SK-N-SH (cell line): ENCODE results near the gene HSDL1. TPM values are rescaled to one million over a fixed set of nuclear protein-coding genes. Genes with fewer than 3 reads are reported as not detected.

Experiments
- CTCF ChIA-PET: fragments of 300-600, 350-600 bp; formaldehyde crosslinking; extraction: SDS; loops from one replicate; lab custom pipeline; 2021; lab: Yijun Ruan, JAX
- POLR2A ChIA-PET: fragments of 350-600 bp; sonication (Branson Sonifier 250); formaldehyde crosslinking; extraction: SDS; loops from one replicate; lab custom pipeline; 2020; ENCODE audit warnings: antibody characterized with exemption, inconsistent platforms; lab: Yijun Ruan, JAX
- DNase-seq: peaks from one replicate; pipeline ENCODE4 v3.0.0; 2012
- H2AFZ ChIP-seq: fragments of 200-600 bp; sonication (generic); 2 replicates; pipeline ENCODE4 v1.8.1; 2016; ENCODE audit warnings: antibody characterized with exemption, mild to moderate bottlenecking, low read depth
- H3F3A ChIP-seq: fragments of 200-600 bp; sonication (generic); replicated peaks from 2 replicates; pipeline ENCODE3; 2016; ENCODE audit warnings: antibody characterized with exemption, mild to moderate bottlenecking; ENCODE audit not compliant: insufficient read depth
- H3K27ac ChIP-seq, 2 experiments: fragments of 200-500 bp in 1 of 2; fragments of 200-600 bp in 1 of 2; sonication (Bioruptor generic) in 1 of 2; sonication (generic), shearing (Covaris generic) in 1 of 2; 2 replicates each; pipeline versions ENCODE4 v1.5.1 to v1.6.1; 2014 to 2016; ENCODE audit warnings: low read depth in 2 of 2, inconsistent platforms in 1 of 2, low read length in 1 of 2, mild to moderate bottlenecking in 1 of 2, mixed read lengths in 1 of 2
- H3K27me3 ChIP-seq: fragments of 200-600 bp; sonication (generic), shearing (Covaris generic); 2 replicates; pipeline ENCODE4 v1.6.1; 2016; ENCODE audit warnings: mixed run types; ENCODE audit not compliant: insufficient read depth
- H3K36me3 ChIP-seq, 2 experiments: fragments of 200-500 bp in 1 of 2; fragments of 200-600 bp in 1 of 2; sonication (Bioruptor generic) in 1 of 2; sonication (generic) in 1 of 2; replicated peaks in 1 of 2; 2 replicates each; pipeline versions ENCODE3 to v1.5.1; 2014 to 2016; ENCODE audit warnings: low read length in 1 of 2, mild to moderate bottlenecking in 1 of 2; ENCODE audit not compliant: insufficient read depth in 2 of 2, control insufficient read depth in 1 of 2
- H3K4me1 ChIP-seq, 2 experiments: fragments of 200-500 bp in 1 of 2; fragments of 200-600 bp in 1 of 2; sonication (Bioruptor generic) in 1 of 2; sonication (generic), shearing (Covaris generic) in 1 of 2; 2 replicates each; pipeline versions ENCODE4 v1.5.1 to v1.6.1; 2014 to 2016; ENCODE audit warnings: low read depth in 1 of 2, low read length in 1 of 2, mixed run types in 1 of 2; ENCODE audit not compliant: insufficient read depth in 2 of 2, control insufficient read depth in 1 of 2
- H3K4me2 ChIP-seq: fragments of 200-600 bp; sonication (generic), shearing (Covaris generic); 2 replicates; pipeline ENCODE4 v1.6.1; 2017; ENCODE audit warnings: mixed run types
- H3K4me3 ChIP-seq, 2 experiments: fragments of 200-500 bp in 1 of 2; fragments of 200-600 bp in 1 of 2; sonication (Bioruptor generic) in 1 of 2; sonication (generic), shearing (Covaris generic) in 1 of 2; 2 replicates each; pipeline versions ENCODE4 v1.5.1 to v1.8.1; 2014 to 2016; ENCODE audit warnings: low read depth in 2 of 2, inconsistent platforms in 1 of 2, low read length in 1 of 2, mild to moderate bottlenecking in 1 of 2, mixed read lengths in 1 of 2, moderate library complexity in 1 of 2
- H3K79me2 ChIP-seq: fragments of 200-600 bp; sonication (generic); 2 replicates; pipeline ENCODE4 v1.8.1; 2017; ENCODE audit warnings: mild to moderate bottlenecking; ENCODE audit not compliant: insufficient read depth
- H3K9ac ChIP-seq: fragments of 200-600 bp; sonication (generic); 2 replicates; pipeline ENCODE4 v1.6.1; 2017; ENCODE audit warnings: mixed run types
- H3K9me2 ChIP-seq: fragments of 200-600 bp; sonication (generic); 2 replicates; pipeline ENCODE4 v1.6.1; 2017; ENCODE audit warnings: mixed run types
- H3K9me3 ChIP-seq: fragments of 200-600 bp; sonication (generic); 2 replicates; pipeline ENCODE4 v1.6.1; 2017; ENCODE audit warnings: mixed run types, mild to moderate bottlenecking, moderate library complexity
- H4K20me1 ChIP-seq: fragments of 200-600 bp; sonication (generic); 2 replicates; pipeline ENCODE4 v1.6.1; 2017; ENCODE audit warnings: mild to moderate bottlenecking, mixed run types; ENCODE audit not compliant: insufficient read depth
- CHD2 ChIP-seq: fragments of 150-350 bp; IDR thresholded peaks from 2 replicates; pipeline ENCODE4 v1.6.1; 2018; ENCODE audit warnings: low read length; ENCODE audit not compliant: partially characterized antibody
- FOXM1 ChIP-seq: IDR thresholded peaks from 2 replicates; pipeline ENCODE4 v1.4.0; 2012; ENCODE audit warnings: low read depth, mild to moderate bottlenecking
- MXI1 ChIP-seq: IDR thresholded peaks from 2 replicates; pipeline ENCODE4 v1.6.1; 2012; ENCODE audit warnings: mild to moderate bottlenecking, low read depth, low read length, improper control_type of control experiment
- RFX5 ChIP-seq: IDR thresholded peaks from 2 replicates; pipeline ENCODE4 v1.6.1; 2012; ENCODE audit warnings: mild to moderate bottlenecking, improper control_type of control experiment, low read length
- SIN3A ChIP-seq: IDR thresholded peaks from 2 replicates; pipeline ENCODE4 v1.6.1; 2012; ENCODE audit warnings: low read depth, mild to moderate bottlenecking, low read length, moderate library complexity, borderline replicate concordance
- WGBS: methylation state at CpG from one replicate; pipeline ENCODE4 v1.1.6; 2017; ENCODE audit warnings: low lambda C conversion rate; 5-methylcytosine and 5-hydroxymethylcytosine counted together
- polyA plus RNA-seq, 3 experiments: library from polyadenylated mRNA; depleted of rRNA; stranded (reverse); fragments of >200 nt; gene quantifications; 2 replicates each; pipeline ENCODE4 v1.2.3, GENCODE V29; 2012
- TF ChIP-seq, protein P1 (sequence below): fragments of 200-600 bp; sonication (generic); IDR thresholded peaks from 2 replicates; pipeline ENCODE4 v1.6.1; 2017; ENCODE audit warnings: antibody characterized with exemption, mild to moderate bottlenecking, moderate library complexity

The HSDL1 gene
- polyA plus RNA-seq, 1 of the 3 experiments (the other 2 are of a cell fraction), result 14.5 TPM

DNA sequence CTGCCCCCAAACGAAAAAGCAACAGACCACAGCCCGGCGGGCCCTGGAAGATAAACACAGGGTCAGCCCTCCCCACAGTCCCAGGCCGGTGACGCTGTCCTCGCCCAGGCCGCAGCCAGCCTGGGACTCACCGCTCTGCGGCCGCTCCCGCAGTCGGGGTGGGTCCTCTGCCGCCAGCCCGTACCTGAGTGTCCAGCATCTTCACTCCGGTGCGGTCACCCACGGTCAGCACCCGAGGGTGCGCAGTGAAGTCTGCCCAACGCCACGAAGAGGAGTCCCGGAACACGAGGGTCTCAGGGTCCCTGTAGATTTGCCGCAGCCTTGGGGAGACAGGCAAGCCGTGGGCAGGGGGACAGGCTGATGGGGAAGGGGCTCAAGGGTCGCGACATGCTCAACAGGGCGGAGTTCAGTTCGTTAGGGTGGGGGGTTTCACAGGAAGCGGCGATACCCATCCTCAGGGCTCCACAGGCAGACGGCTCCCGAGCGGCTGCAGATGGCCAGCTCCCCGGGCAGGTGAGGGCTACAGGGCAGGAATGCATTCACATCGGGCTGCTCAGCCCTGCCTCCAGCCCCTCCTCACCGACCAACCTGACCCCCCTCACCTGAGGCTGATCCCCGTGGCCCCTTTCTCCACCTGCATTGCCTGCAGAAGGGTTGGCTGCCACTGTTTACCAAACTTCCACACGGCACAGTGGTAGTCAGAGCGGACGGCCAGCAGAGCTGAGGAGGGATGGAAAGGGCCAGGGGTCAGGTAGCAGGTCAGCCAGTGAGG is 36.4 kb upstream of the HSDL1 start:
- Histone ChIP-seq H3K79me2 (peaks cover 28% of the 10 kb centered on the region), H2AFZ (no peak overlapping the region), H3K9ac (no peak overlapping the region), H3K27ac (no peak overlapping the region), H3K4me3 (no peak overlapping the region), H3K9me3 (no peaks in the 10 kb centered on the region), H3F3A (no peaks in the 10 kb centered on the region), H3K27me3 (no peaks in the 10 kb centered on the region), H3K36me3 (peaks cover 0 to 65% of the 10 kb centered on the region in 2 experiments), H3K9me2 (no peaks in the 10 kb centered on the region), H4K20me1 (0 out of 2 replicates have a peak, but pooled peaks cover 5% of the 10 kb centered on the region), H3K4me2 (no peak overlapping the region), H3K4me1 (peaks cover 0 to 11% of the 10 kb centered on the region in 2 experiments; a peak in 1 of 4 replicates)
- POLR2A ChIA-PET, result no interaction called here
- 93% methylated on average over 3 of the region's 41 CpGs for WGBS
- CTCF ChIA-PET, result interaction anchor here (1.0 to 1.2 kb wide), 2 partner anchors 98 to 115 kb away, joined by 3 to 6 read pairs; no protein-coding TSS in a partner anchor
- no peak for TF ChIP-seq RFX5
- TF ChIP-seq, protein P1, sequence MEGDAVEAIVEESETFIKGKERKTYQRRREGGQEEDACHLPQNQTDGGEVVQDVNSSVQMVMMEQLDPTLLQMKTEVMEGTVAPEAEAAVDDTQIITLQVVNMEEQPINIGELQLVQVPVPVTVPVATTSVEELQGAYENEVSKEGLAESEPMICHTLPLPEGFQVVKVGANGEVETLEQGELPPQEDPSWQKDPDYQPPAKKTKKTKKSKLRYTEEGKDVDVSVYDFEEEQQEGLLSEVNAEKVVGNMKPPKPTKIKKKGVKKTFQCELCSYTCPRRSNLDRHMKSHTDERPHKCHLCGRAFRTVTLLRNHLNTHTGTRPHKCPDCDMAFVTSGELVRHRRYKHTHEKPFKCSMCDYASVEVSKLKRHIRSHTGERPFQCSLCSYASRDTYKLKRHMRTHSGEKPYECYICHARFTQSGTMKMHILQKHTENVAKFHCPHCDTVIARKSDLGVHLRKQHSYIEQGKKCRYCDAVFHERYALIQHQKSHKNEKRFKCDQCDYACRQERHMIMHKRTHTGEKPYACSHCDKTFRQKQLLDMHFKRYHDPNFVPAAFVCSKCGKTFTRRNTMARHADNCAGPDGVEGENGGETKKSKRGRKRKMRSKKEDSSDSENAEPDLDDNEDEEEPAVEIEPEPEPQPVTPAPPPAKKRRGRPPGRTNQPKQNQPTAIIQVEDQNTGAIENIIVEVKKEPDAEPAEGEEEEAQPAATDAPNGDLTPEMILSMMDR, result no peak
- no peak for DNase-seq

DNA sequence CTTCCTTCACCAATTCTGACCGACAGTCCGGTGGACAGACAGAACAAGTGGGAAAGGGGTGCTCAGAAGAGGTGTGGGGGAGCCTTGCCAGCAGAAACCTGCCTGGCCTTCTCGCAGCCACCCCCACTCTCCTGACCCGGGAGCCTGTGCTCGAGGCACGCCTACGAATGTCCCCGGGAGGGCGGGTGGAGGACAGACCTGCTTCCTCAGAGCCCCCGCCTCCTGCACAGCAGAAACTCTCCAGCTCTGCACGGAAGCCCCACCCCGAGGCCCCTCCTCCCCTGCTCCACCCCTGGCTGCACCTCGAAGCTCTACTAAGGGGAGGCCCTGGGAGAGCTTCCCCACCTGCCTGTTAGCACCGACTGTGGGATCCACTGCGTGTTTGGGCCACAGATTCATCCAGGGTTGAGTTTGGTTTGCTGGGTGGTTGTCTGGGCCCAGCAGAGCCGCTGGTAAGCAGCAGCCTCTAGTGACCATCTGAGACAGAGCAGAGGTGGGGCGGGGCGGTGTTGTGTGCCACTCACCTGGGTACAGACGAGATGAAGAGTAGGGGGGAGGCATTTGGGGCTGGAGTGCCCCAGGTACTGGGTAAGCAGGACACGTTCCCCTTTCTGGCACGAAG is 35.7 kb upstream of the HSDL1 start:
- DNase-seq, result no peak
- 0 out of 2 replicates have a peak, but pooled peaks cover 5% of the 10 kb centered on the region for H4K20me1 ChIP-seq
- H3K9me3 ChIP-seq, result no peaks in the 10 kb centered on the region
- H3F3A ChIP-seq, result no peaks in the 10 kb centered on the region
- H3K27ac ChIP-seq, result no peak overlapping the region
- TF ChIP-seq CHD2, result no peak
- no peak for TF ChIP-seq MXI1
- no peak for TF ChIP-seq SIN3A
- no peak for TF ChIP-seq FOXM1
- no peak overlapping the region for H3K4me3 ChIP-seq
- CTCF ChIA-PET, result interaction anchor here (1.1 to 1.2 kb wide), 2 partner anchors 15 to 16 kb away, joined by 3 to 4 read pairs; no protein-coding TSS in a partner anchor
- H2AFZ ChIP-seq, result no peak overlapping the region
- no peak overlapping the region for H3K4me2 ChIP-seq
- POLR2A ChIA-PET, result no interaction called here
- H3K9me2 ChIP-seq, result no peaks in the 10 kb centered on the region
- H3K4me1 ChIP-seq, result peaks cover 0 to 9% of the 10 kb centered on the region in 2 experiments; a peak in 1 of 4 replicates
- WGBS, result 88% methylated on average over 17 of the region's 21 CpGs
- H3K27me3 ChIP-seq, result no peaks in the 10 kb centered on the region
- H3K36me3 ChIP-seq, result peaks cover 0 to 65% of the 10 kb centered on the region in 2 experiments
- H3K9ac ChIP-seq, result no peak overlapping the region
- peaks cover 21% of the 10 kb centered on the region for H3K79me2 ChIP-seq
